Activated CD8-positive, alpha-beta memory T cell treated with anti-CD3 and anti-CD28 coated beads, Interleukin-2, amount 10 ng/mL, durations not matched to agents 7 days and 5 days (primary cell): ENCODE measurements around the gene TOMM22. TPM values are rescaled to one million over a fixed set of nuclear protein-coding genes. Genes with fewer than 3 reads are reported as not detected.
A peak's percentile ranks its signal among the peaks of the same experiment; 100 is the strongest.

Experiments
- ATAC-seq: fragments of 150-1000 bp; cut with Tn5 transposase; one replicate; pipeline ENCODE4 v1.10.0; 2021; ENCODE audit warnings: moderate library complexity
- CTCF ChIA-PET: fragments of 350-600 bp; sonication (Branson Sonifier 250); formaldehyde crosslinking; loops from one replicate; lab custom pipeline; 2021; ENCODE audit warnings: antibody characterized with exemption; lab: Charles Lee
- DNase-seq: peaks from one replicate; pipeline ENCODE4 v3.0.0-alpha.2; 2020
- H3K27ac Mint-ChIP-seq: one replicate; pipeline ENCODE4 v1.8.0; 2021; ENCODE audit warnings: mild to moderate bottlenecking, mixed read lengths
- H3K27me3 Mint-ChIP-seq: one replicate; pipeline ENCODE4 v1.8.0; 2021; ENCODE audit warnings: mixed read lengths
- H3K36me3 Mint-ChIP-seq: one replicate; pipeline ENCODE4 v1.8.0; 2021; ENCODE audit warnings: mild to moderate bottlenecking, mixed read lengths
- H3K4me1 Mint-ChIP-seq: one replicate; pipeline ENCODE4 v1.8.0; 2021; ENCODE audit warnings: mixed read lengths
- H3K4me3 Mint-ChIP-seq: one replicate; pipeline ENCODE4 v1.8.0; 2021; ENCODE audit warnings: mild to moderate bottlenecking, moderate library complexity, mixed read lengths
- H3K9me3 Mint-ChIP-seq: one replicate; pipeline ENCODE4 v1.8.0; 2022; ENCODE audit warnings: low read depth, mixed read lengths
- total RNA-seq, 2 experiments: library from RNA; stranded (reverse); gene quantifications; one replicate each; pipeline ENCODE4 v1.2.3, GENCODE V29; 2021

TOMM22 gene
- total RNA-seq, 2 experiments from 2014 or later: 61.1 to 94.9 TPM

- Mint-ChIP-seq H3K4me3 (no peak overlapping the region), H3K9me3 (no peaks in the 10 kb centered on the region), H3K4me1 (no peaks in the 10 kb centered on the region), H3K27me3 (no peaks in the 10 kb centered on the region), H3K27ac (peak overlapping the region; percentile 1), H3K36me3 (peaks cover 64% of the 10 kb centered on the region)
- CTCF ChIA-PET: interaction anchor here (0.8 to 4.6 kb wide), 15 partner anchors 8 to 673 kb away, joined by 3 to 28 read pairs (median 4); partner anchors contain the start of gene GTPBP1
- ATAC-seq (peak; percentile 54), DNase-seq (no peak)
Observed at GRCh38 chr22:38724926-38725571, 43.3 kb downstream of the TOMM22 start.

- Mint-ChIP-seq H3K9me3 (no peaks in the 10 kb centered on the region), H3K4me1 (no peaks in the 10 kb centered on the region), H3K27ac (no peak overlapping the region), H3K4me3 (no peak overlapping the region), H3K36me3 (peaks cover 67% of the 10 kb centered on the region), H3K27me3 (no peaks in the 10 kb centered on the region)
- CTCF ChIA-PET: interaction anchor here (1.2 to 4.6 kb wide), 5 partner anchors 7 to 139 kb away, joined by 3 to 28 read pairs (median 4); no protein-coding TSS in a partner anchor
- no peak for ATAC-seq
- no peak for DNase-seq
Observed at GRCh38 chr22:38725900-38726655, 44.3 kb downstream of the TOMM22 start.

- no peaks in the 10 kb centered on the region for H3K9me3 Mint-ChIP-seq
- H3K4me3 Mint-ChIP-seq: no peak overlapping the region
- H3K27ac Mint-ChIP-seq: no peak overlapping the region
- peaks cover 60% of the 10 kb centered on the region for H3K36me3 Mint-ChIP-seq
- H3K27me3 Mint-ChIP-seq: no peaks in the 10 kb centered on the region
- H3K4me1 Mint-ChIP-seq: no peaks in the 10 kb centered on the region
- CTCF ChIA-PET: no interaction called here
- ATAC-seq: no peak
- no peak for DNase-seq
Observed at GRCh38 chr22:38727123-38727522, 45.4 kb downstream of the TOMM22 start.

- Mint-ChIP-seq H3K4me3 (no peak overlapping the region), H3K4me1 (no peaks in the 10 kb centered on the region), H3K27me3 (no peaks in the 10 kb centered on the region), H3K36me3 (peaks cover 56% of the 10 kb centered on the region), H3K9me3 (no peaks in the 10 kb centered on the region), H3K27ac (no peak overlapping the region)
- no peak for DNase-seq
- no peak for ATAC-seq
- CTCF ChIA-PET: no interaction called here
Observed at GRCh38 chr22:38727530-38728451, 46.0 kb downstream of the TOMM22 start.

- Mint-ChIP-seq H3K4me1 (peaks cover 2% of the 10 kb centered on the region), H3K36me3 (peaks cover 49% of the 10 kb centered on the region), H3K9me3 (no peaks in the 10 kb centered on the region), H3K27ac (peak overlapping the region; percentile 18), H3K27me3 (no peaks in the 10 kb centered on the region), H3K4me3 (no peak overlapping the region)
- ATAC-seq: no peak
- CTCF ChIA-PET: interaction anchor here (0.8 to 1.3 kb wide), 3 partner anchors 11 to 23 kb away, joined by 3 to 4 read pairs (median 3); no protein-coding TSS in a partner anchor
- DNase-seq: no peak
Observed at GRCh38 chr22:38728871-38729796, 47.4 kb downstream of the TOMM22 start.

GRCh38 chr22:38729946-38730345 lies 48.2 kb downstream of the TOMM22 start:
- no peak for DNase-seq
- Mint-ChIP-seq H3K4me3 (no peak overlapping the region), H3K9me3 (no peaks in the 10 kb centered on the region), H3K4me1 (peaks cover 6% of the 10 kb centered on the region), H3K27me3 (no peaks in the 10 kb centered on the region), H3K36me3 (peaks cover 48% of the 10 kb centered on the region), H3K27ac (no peak overlapping the region)
- CTCF ChIA-PET: interaction anchor here (0.8 to 1.3 kb wide), 3 partner anchors 12 to 22 kb away, joined by 3 to 4 read pairs (median 3); no protein-coding TSS in a partner anchor
- no peak for ATAC-seq

GRCh38 chr22:38730411-38730871 lies 48.7 kb downstream of the TOMM22 start:
- ATAC-seq (no peak), DNase-seq (no peak)
- Mint-ChIP-seq H3K36me3 (peaks cover 47% of the 10 kb centered on the region), H3K27me3 (no peaks in the 10 kb centered on the region), H3K4me1 (peaks cover 10% of the 10 kb centered on the region), H3K27ac (no peak overlapping the region), H3K9me3 (no peaks in the 10 kb centered on the region), H3K4me3 (no peak overlapping the region)
- CTCF ChIA-PET: interaction anchor here (1.3 kb wide), 1 partner anchor 22 kb away, joined by 4 read pairs; no protein-coding TSS in a partner anchor

- Mint-ChIP-seq H3K4me3 (no peak overlapping the region), H3K36me3 (peaks cover 40% of the 10 kb centered on the region), H3K27ac (peak overlapping the region; percentile 52), H3K4me1 (peaks cover 15% of the 10 kb centered on the region), H3K9me3 (no peaks in the 10 kb centered on the region), H3K27me3 (no peaks in the 10 kb centered on the region)
- CTCF ChIA-PET: interaction anchor here (1.2 to 4.0 kb wide), 5 partner anchors 8 to 138 kb away, joined by 3 to 28 read pairs (median 23); no protein-coding TSS in a partner anchor
- no peak for DNase-seq
- ATAC-seq: no peak
Observed at GRCh38 chr22:38731703-38732161, 50.0 kb downstream of the TOMM22 start.

GRCh38 chr22:38732251-38732815 lies 50.6 kb downstream of the TOMM22 start:
- Mint-ChIP-seq H3K9me3 (no peaks in the 10 kb centered on the region), H3K4me3 (no peak overlapping the region), H3K36me3 (peaks cover 39% of the 10 kb centered on the region), H3K27me3 (no peaks in the 10 kb centered on the region), H3K27ac (peak overlapping the region; percentile 52), H3K4me1 (peaks cover 19% of the 10 kb centered on the region)
- CTCF ChIA-PET: interaction anchor here (1.5 to 4.0 kb wide), 5 partner anchors 9 to 137 kb away, joined by 4 to 28 read pairs (median 23); partner anchors contain the start of gene GTPBP1
- DNase-seq (no peak), ATAC-seq (no peak)

- peak; percentile 64 for ATAC-seq
- Mint-ChIP-seq H3K9me3 (no peaks in the 10 kb centered on the region), H3K27me3 (no peaks in the 10 kb centered on the region), H3K4me1 (peaks cover 28% of the 10 kb centered on the region), H3K4me3 (no peak overlapping the region), H3K36me3 (peaks cover 43% of the 10 kb centered on the region), H3K27ac (peak overlapping the region; percentile 65)
- CTCF ChIA-PET: interaction anchor here (0.7 to 4.0 kb wide), 10 partner anchors 10 to 136 kb away, joined by 3 to 28 read pairs (median 6); partner anchors contain the start of genes GTPBP1 and TOMM22
- peak; percentile 70 for DNase-seq
Observed at GRCh38 chr22:38733329-38733723, 51.6 kb downstream of the TOMM22 start.

GRCh38 chr22:38733724-38734381 lies 52.1 kb downstream of the TOMM22 start:
- Mint-ChIP-seq H3K4me1 (peaks cover 31% of the 10 kb centered on the region), H3K27me3 (no peaks in the 10 kb centered on the region), H3K27ac (peak overlapping the region; percentile 65), H3K4me3 (no peak overlapping the region), H3K36me3 (peaks cover 44% of the 10 kb centered on the region), H3K9me3 (no peaks in the 10 kb centered on the region)
- DNase-seq: no peak
- CTCF ChIA-PET: interaction anchor here (0.8 to 4.0 kb wide), 14 partner anchors 9 to 118 kb away, joined by 3 to 28 read pairs (median 6); partner anchors contain the start of genes GTPBP1 and TOMM22
- ATAC-seq: peak; percentile 13
